Testis (tissue), 3 donors: ENCODE measurements around the gene GRID2. TPM values are rescaled to one million over a fixed set of nuclear protein-coding genes. Genes with fewer than 3 reads are reported as not detected.

Experiments
- DNase-seq: peaks from one replicate; pipeline ENCODE4 v3.0.0-alpha.2; 2019
- H3K27ac ChIP-seq, 2 donors: fragments of 200-600 bp; sonication (generic); one replicate each; pipeline ENCODE4 v1.5.1; 2019
- H3K27me3 ChIP-seq: fragments of 200-600 bp; sonication (generic); one replicate; pipeline ENCODE4 v1.5.1; 2019
- H3K36me3 ChIP-seq: fragments of 200-600 bp; sonication (generic); one replicate; pipeline ENCODE4 v1.5.1; 2017; ENCODE audit warnings: low read depth; ENCODE audit errors: missing control alignments
- H3K4me1 ChIP-seq: fragments of 200-600 bp; sonication (generic); one replicate; pipeline ENCODE4 v1.5.1; 2019
- H3K4me3 ChIP-seq, 2 donors: fragments of 200-600 bp; sonication (generic); one replicate each; pipeline ENCODE4 v1.5.1; 2017 to 2019
- H3K9me3 ChIP-seq: fragments of 200-600 bp; sonication (generic); one replicate; pipeline ENCODE4 v1.5.1; 2017
- CTCF ChIP-seq, 3 experiments: fragments of 450-650 bp in 2 of 3; fragments of 200-600 bp in 1 of 3; sonication (generic) in 1 of 3; IDR thresholded peaks; one replicate each; pipeline ENCODE4 v1.5.1; 2016 to 2019; ENCODE audit warnings: antibody characterized with exemption in 3 of 3, mild to moderate bottlenecking in 2 of 3, moderate library complexity in 1 of 3
- POLR2A ChIP-seq: fragments of 450-650 bp; IDR thresholded peaks from one replicate; pipeline ENCODE4 v1.6.1; 2017; ENCODE audit warnings: antibody characterized with exemption, mild to moderate bottlenecking, moderate library complexity
- WGBS, 2 donors: methylation state at CpG; one replicate each; pipeline ENCODE4 v1.1.5; 2018; 5-methylcytosine and 5-hydroxymethylcytosine counted together
- intact Hi-C: fragments of 100-400 bp; cut with DNase I; formaldehyde crosslinking; loops from one replicate; pipeline ENCODE4 v1.15.1; 2023; ENCODE audit warnings: low total_unique reads
- polyA plus RNA-seq: library from polyadenylated mRNA; stranded (reverse); fragments of 350-450 nt; fragmentation: Illumina TruSeq; extraction: RNeasy Lipid Tissue Mini Kit (QIAGEN cat#74804); gene quantifications from one replicate; pipeline ENCODE4 v1.2.3, GENCODE V29; 2014; ENCODE audit warnings: low read depth, low replicate concordance; ENCODE audit not compliant: insufficient read depth
- total RNA-seq, 2 donors: library from RNA; depleted of rRNA; stranded (reverse); fragments of >200 nt; gene quantifications; one replicate each; pipeline ENCODE4 v1.2.3, GENCODE V29; 2016

Gene GRID2
- total and polyA plus RNA-seq, 3 donors from 2014 or later = 27.1 to 34.6 (median 32.7) TPM

GRCh38 chr4:93178279-93178678 is 874.5 kb downstream of the GRID2 start:
- Histone ChIP-seq H3K9me3 (no peaks in the 10 kb centered on the region), H3K27me3 (no peaks in the 10 kb centered on the region), H3K4me1 (no peaks in the 10 kb centered on the region), H3K4me3 (no peak overlapping the region), H3K36me3 (no peaks in the 10 kb centered on the region), H3K27ac (no peak overlapping the region)
- 71 to 94% methylated on average over 2 of the region's 2 CpGs for WGBS, 2 donors
- TF ChIP-seq POLR2A (no peak), CTCF (IDR thresholded peaks at IDR 0.05) (no peak)
- intact Hi-C loops = no loop called here
- DNase-seq = no peak

- no peaks in the 10 kb centered on the region for H3K9me3 ChIP-seq
- WGBS, 2 donors = 42 to 43% methylated on average over 2 of the region's 2 CpGs
- no peak for TF ChIP-seq POLR2A
- no peak overlapping the region for H3K27ac ChIP-seq
- H3K4me3 ChIP-seq = no peak overlapping the region
- intact Hi-C loops = no loop called here
- no peaks in the 10 kb centered on the region for H3K4me1 ChIP-seq
- H3K36me3 ChIP-seq = no peaks in the 10 kb centered on the region
- no peaks in the 10 kb centered on the region for H3K27me3 ChIP-seq
- DNase-seq = no peak
Observed at GRCh38 chr4:93179044-93179443, 875.3 kb downstream of the GRID2 start.

GRCh38 chr4:93182722-93183121 is 879.0 kb downstream of the GRID2 start:
- H3K9me3 ChIP-seq = no peaks in the 10 kb centered on the region
- intact Hi-C loops = no loop called here

GRCh38 chr4:93183576-93183975 is 879.8 kb downstream of the GRID2 start:
- Histone ChIP-seq H3K27ac (no peak overlapping the region), H3K9me3 (no peaks in the 10 kb centered on the region), H3K4me1 (no peaks in the 10 kb centered on the region), H3K36me3 (no peaks in the 10 kb centered on the region), H3K4me3 (no peak overlapping the region), H3K27me3 (no peaks in the 10 kb centered on the region)
- DNase-seq = no peak
- TF ChIP-seq POLR2A (no peak), CTCF (IDR thresholded peaks at IDR 0.05) (no peak)
- intact Hi-C loops = no loop called here

More at GRCh38 chr4:93182722-93183121, 879.0 kb downstream of the GRID2 start:
- TF ChIP-seq POLR2A (no peak), CTCF (IDR thresholded peaks at IDR 0.05) (no peak)
- Histone ChIP-seq H3K27me3 (no peaks in the 10 kb centered on the region), H3K4me1 (no peaks in the 10 kb centered on the region), H3K36me3 (no peaks in the 10 kb centered on the region), H3K4me3 (no peak overlapping the region), H3K27ac (no peak overlapping the region)
- DNase-seq = no peak
- WGBS, 2 donors = 80 to 94% methylated on average over 4 of the region's 4 CpGs

- intact Hi-C loops = no loop called here
- H3K27ac ChIP-seq = no peak overlapping the region
- no peaks in the 10 kb centered on the region for H3K4me1 ChIP-seq
- whole genome bisulfite sequencing, 2 donors = 64 to 71% methylated on average over 2 of the region's 2 CpGs
- no peaks in the 10 kb centered on the region for H3K27me3 ChIP-seq
- H3K9me3 ChIP-seq = no peaks in the 10 kb centered on the region
- no peaks in the 10 kb centered on the region for H3K36me3 ChIP-seq
- no peak for TF ChIP-seq CTCF (IDR thresholded peaks at IDR 0.05)
- no peak for TF ChIP-seq POLR2A
- no peak for DNase-seq
- H3K4me3 ChIP-seq = no peak overlapping the region
Observed at GRCh38 chr4:93184053-93184452, 880.3 kb downstream of the GRID2 start.
